Glutamatergic neuron (in vitro differentiated cells): ENCODE measurements around the gene DMXL2. TPM values are rescaled to one million over a fixed set of nuclear protein-coding genes. Genes with fewer than 3 reads are reported as not detected.
"Not testable (repeated sequence)": the region's sequence is repeated elsewhere in the genome, so short reads cannot be mapped to it uniquely, and the experiment has no call there.

Source experiments
- DNase-seq: peaks from one replicate; pipeline ENCODE4 v3.0.0; 2022
- H3K27ac Mint-ChIP-seq: one replicate; pipeline ENCODE4 v1.8.0; 2020; ENCODE audit warnings: mild to moderate bottlenecking, mixed read lengths, inconsistent platforms; ENCODE audit not compliant: unreplicated experiment
- H3K27me3 Mint-ChIP-seq: one replicate; pipeline ENCODE4 v1.8.0; 2020; ENCODE audit warnings: mild to moderate bottlenecking, moderate library complexity, mixed read lengths, inconsistent platforms; ENCODE audit not compliant: unreplicated experiment
- H3K36me3 Mint-ChIP-seq: one replicate; pipeline ENCODE4 v1.8.0; 2020; ENCODE audit warnings: mild to moderate bottlenecking, mixed read lengths, inconsistent platforms; ENCODE audit not compliant: unreplicated experiment
- H3K4me1 Mint-ChIP-seq: one replicate; pipeline ENCODE4 v1.8.0; 2020; ENCODE audit warnings: mild to moderate bottlenecking, low read depth, mixed read lengths, inconsistent platforms; ENCODE audit not compliant: unreplicated experiment
- H3K4me3 Mint-ChIP-seq: one replicate; pipeline ENCODE4 v1.8.0; 2020; ENCODE audit warnings: mild to moderate bottlenecking, mixed read lengths, inconsistent platforms; ENCODE audit not compliant: unreplicated experiment
- H3K9me3 Mint-ChIP-seq: one replicate; pipeline ENCODE4 v1.8.0; 2020; ENCODE audit warnings: mild to moderate bottlenecking, moderate library complexity, mixed read lengths, inconsistent platforms; ENCODE audit not compliant: unreplicated experiment
- CTCF ChIP-seq: fragments of 200-600 bp; sonication (generic); IDR thresholded peaks from one replicate; pipeline ENCODE4 v1.5.0; 2021; ENCODE audit not compliant: partially characterized antibody, unreplicated experiment
- total RNA-seq: library from RNA; stranded (reverse); fragmentation: NEBNext Ultra II Directional; extraction: Animal tissue kit (Norgen Biotek cat#: 25700); gene quantifications from one replicate; pipeline ENCODE4 v1.2.1, GENCODE V29; 2021; ENCODE audit not compliant: unreplicated experiment

Gene DMXL2
- total RNA-seq, 1 donor from 2014 or later: 48.2 TPM

GRCh38 chr15:51617886-51618285, 4.7 kb downstream of the DMXL2 start:
- Mint-ChIP-seq H3K27ac (no peak overlapping the region), H3K27me3 (no peaks in the 10 kb centered on the region), H3K9me3 (peaks cover 6% of the 10 kb centered on the region), H3K36me3 (no peaks in the 10 kb centered on the region), H3K4me1 (peaks cover 9% of the 10 kb centered on the region), H3K4me3 (no peak overlapping the region)
- DNase-seq: no peak
- no peak for TF ChIP-seq CTCF

GRCh38 chr15:51613951-51614350, 8.6 kb downstream of the DMXL2 start:
- no peak for TF ChIP-seq CTCF
- no peaks in the 10 kb centered on the region for H3K4me1 Mint-ChIP-seq
- H3K27me3 Mint-ChIP-seq: no peaks in the 10 kb centered on the region
- no peak overlapping the region for H3K4me3 Mint-ChIP-seq
- no peak for DNase-seq
- no peaks in the 10 kb centered on the region for H3K36me3 Mint-ChIP-seq
- no peaks in the 10 kb centered on the region for H3K9me3 Mint-ChIP-seq
- H3K27ac Mint-ChIP-seq: no peak overlapping the region

GRCh38 chr15:51612669-51613068, 9.9 kb downstream of the DMXL2 start:
- not testable (repeated sequence) for H3K27me3 Mint-ChIP-seq, DNase-seq, H3K4me1 Mint-ChIP-seq, H3K4me3 Mint-ChIP-seq, H3K36me3 Mint-ChIP-seq, H3K27ac Mint-ChIP-seq, H3K9me3 Mint-ChIP-seq

DNA sequence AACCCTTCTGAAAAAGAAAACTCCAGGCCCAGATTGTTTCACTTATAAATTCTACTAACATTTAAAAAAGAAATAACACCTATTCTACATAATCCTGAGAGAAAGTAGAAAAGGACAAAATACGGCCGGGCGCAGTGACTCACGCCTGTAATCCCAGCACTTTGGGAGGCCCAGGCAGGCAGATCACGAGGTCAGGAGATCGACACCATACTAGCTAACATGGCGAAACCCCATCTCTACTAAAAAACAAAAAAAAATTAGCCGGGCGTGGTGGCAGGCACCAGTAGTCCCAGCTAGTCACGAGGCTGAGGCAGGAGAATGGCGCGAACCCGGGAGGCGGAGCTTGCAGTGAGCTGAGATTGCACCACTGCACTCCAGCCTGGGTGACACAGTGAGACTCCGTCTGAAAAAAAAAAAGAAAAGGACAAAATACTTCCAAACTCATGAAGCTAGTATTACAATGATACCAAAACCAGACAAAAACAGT, 19.1 kb downstream of the DMXL2 start:
- H3K9me3 Mint-ChIP-seq, H3K27ac Mint-ChIP-seq, DNase-seq, H3K4me1 Mint-ChIP-seq, H3K27me3 Mint-ChIP-seq, H3K4me3 Mint-ChIP-seq: not testable (repeated sequence)
- peaks cover 12% of the 10 kb centered on the region for H3K36me3 Mint-ChIP-seq

DNA sequence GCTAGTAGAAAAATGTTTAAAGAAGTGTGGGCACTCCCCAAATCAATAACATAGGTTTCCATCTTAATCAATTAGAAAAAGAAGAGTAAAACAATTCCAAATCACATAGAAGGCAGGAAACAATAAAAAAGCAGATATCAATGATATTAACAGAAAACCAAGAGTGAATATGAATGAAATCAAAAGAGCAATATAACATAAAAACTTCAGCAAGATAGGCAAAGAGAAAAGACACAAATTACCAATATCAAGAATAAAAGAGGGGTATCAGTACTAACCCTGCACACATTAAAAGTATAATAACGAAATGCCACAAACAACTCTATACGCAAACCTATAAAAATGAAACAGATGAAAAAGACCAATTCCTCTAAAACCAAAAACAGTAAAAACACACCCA, 19.6 kb downstream of the DMXL2 start:
- Mint-ChIP-seq H3K27ac (no peak overlapping the region), H3K36me3 (peaks cover 12% of the 10 kb centered on the region), H3K4me1 (peaks cover 5% of the 10 kb centered on the region), H3K4me3 (no peak overlapping the region), H3K9me3 (peaks cover 2% of the 10 kb centered on the region), H3K27me3 (peaks cover 1% of the 10 kb centered on the region)
- no peak for DNase-seq
- no peak for TF ChIP-seq CTCF

GRCh38 chr15:51602484-51602883, 20.1 kb downstream of the DMXL2 start:
- no peak for DNase-seq
- Mint-ChIP-seq H3K27me3 (no peaks in the 10 kb centered on the region), H3K36me3 (peaks cover 12% of the 10 kb centered on the region), H3K27ac (no peak overlapping the region), H3K4me1 (peaks cover 5% of the 10 kb centered on the region), H3K4me3 (no peak overlapping the region), H3K9me3 (peaks cover 2% of the 10 kb centered on the region)
- TF ChIP-seq CTCF: no peak
